Peyer's patch (tissue), 4 donors: Measurements from ENCODE around the gene EXOSC2.

Experiments used
- CTCF ChIP-seq, 6 experiments: fragments of 450-650 bp in 4 of 6; fragments of 200-600 bp in 2 of 6; sonication (generic) in 1 of 6; IDR thresholded peaks; one replicate each; pipeline ENCODE4 v1.5.1; 2017 to 2019; ENCODE audit warnings: antibody characterized with exemption in 6 of 6, mild to moderate bottlenecking in 3 of 6, moderate library complexity in 1 of 6
- POLR2A ChIP-seq, 2 donors: fragments of 450-650 bp; IDR thresholded peaks; one replicate each; pipeline ENCODE4 v1.5.1; 2017; ENCODE audit warnings: antibody characterized with exemption in 2 of 2, mild to moderate bottlenecking in 2 of 2, moderate library complexity in 2 of 2

GRCh38 chr9:130663977-130664250 is 29.7 kb upstream of the EXOSC2 start:
- TF ChIP-seq CTCF (IDR thresholded peaks at IDR 0.05) (no peak), POLR2A (IDR thresholded peaks at IDR 0.05) (no peak)
